ENCODE data around the gene CEACAM6. TPM values are rescaled to one million over a fixed set of nuclear protein-coding genes. Genes with fewer than 3 reads are reported as not detected.

Gene CEACAM6
- total RNA-seq (10 to 100 TPM in 1 of 7 donors, 1 to 10 TPM in 5, under 1 TPM in 1; 0.88 to 14.8 (median 2.4) TPM), polyA plus RNA-seq (under 1 TPM; 0.27 to 0.48 (median 0.45) TPM)
- long read RNA-seq, donor 1, partial matches to known transcripts: 0 of 1 reads
- long read RNA-seq, donor 1, other reads (novel, unspliced or antisense): 0 of 1 reads
- long read RNA-seq, donor 2: 0 reads

DNA sequence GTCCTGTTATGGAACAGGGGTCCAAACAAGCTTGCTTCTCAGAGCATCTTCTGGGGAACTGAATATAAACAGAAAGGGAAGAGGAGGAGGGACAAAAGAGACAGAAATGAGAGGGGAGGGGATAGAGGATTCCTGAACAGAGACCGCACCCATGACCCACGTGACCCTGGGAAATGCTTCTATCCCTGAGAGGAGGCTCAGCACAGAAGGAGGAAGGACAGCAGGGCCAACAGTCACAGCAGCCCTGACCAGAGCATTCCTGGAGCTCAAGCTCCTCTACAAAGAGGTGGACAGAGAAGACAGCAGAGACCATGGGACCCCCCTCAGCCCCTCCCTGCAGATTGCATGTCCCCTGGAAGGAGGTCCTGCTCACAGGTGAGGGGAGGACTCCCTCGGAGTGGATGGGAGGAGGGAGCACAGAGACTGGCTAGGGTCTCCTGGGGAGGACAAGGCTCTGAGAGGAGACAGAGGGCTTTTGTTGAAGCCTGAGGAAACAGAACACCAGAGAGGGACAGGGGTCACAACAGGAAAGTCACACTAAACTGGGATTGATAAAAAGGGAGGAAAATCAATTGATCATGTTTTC, at the start of gene CEACAM6:
Gene CEACAM6 (plus strand): TSS at position 203 of the 586 bp plus-strand sequence. CDS start 109 bp downstream, at position 312.
- no peak within 1 kb of the TSS for H3K4me3 ChIP-seq

DNA sequence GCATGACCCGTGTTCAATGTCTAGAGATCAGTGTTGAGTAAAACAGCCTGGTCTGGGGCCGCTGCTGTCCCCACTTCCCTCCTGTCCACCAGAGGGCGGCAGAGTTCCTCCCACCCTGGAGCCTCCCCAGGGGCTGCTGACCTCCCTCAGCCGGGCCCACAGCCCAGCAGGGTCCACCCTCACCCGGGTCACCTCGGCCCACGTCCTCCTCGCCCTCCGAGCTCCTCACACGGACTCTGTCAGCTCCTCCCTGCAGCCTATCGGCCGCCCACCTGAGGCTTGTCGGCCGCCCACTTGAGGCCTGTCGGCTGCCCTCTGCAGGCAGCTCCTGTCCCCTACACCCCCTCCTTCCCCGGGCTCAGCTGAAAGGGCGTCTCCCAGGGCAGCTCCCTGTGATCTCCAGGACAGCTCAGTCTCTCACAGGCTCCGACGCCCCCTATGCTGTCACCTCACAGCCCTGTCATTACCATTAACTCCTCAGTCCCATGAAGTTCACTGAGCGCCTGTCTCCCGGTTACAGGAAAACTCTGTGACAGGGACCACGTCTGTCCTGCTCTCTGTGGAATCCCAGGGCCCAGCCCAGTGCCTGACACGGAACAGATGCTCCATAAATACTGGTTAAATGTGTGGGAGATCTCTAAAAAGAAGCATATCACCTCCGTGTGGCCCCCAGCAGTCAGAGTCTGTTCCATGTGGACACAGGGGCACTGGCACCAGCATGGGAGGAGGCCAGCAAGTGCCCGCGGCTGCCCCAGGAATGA, 48.4 kb upstream of the CEACAM6 start:
- H3K27me3 ChIP-seq (replicated peaks in 1 of 7): peaks cover 0 to 77% (median 7%) of the 10 kb centered on the region in 7 donors
- peak overlapping the region in 2 of 8 donors; percentile 64 to 82 for H3K27ac ChIP-seq
- H3K4me1 ChIP-seq: peaks cover 0 to 10% (median 4%) of the 10 kb centered on the region in 6 donors
- no peak for TF ChIP-seq POLR2A (IDR thresholded peaks at IDR 0.05)
- TF ChIP-seq, protein P1, sequence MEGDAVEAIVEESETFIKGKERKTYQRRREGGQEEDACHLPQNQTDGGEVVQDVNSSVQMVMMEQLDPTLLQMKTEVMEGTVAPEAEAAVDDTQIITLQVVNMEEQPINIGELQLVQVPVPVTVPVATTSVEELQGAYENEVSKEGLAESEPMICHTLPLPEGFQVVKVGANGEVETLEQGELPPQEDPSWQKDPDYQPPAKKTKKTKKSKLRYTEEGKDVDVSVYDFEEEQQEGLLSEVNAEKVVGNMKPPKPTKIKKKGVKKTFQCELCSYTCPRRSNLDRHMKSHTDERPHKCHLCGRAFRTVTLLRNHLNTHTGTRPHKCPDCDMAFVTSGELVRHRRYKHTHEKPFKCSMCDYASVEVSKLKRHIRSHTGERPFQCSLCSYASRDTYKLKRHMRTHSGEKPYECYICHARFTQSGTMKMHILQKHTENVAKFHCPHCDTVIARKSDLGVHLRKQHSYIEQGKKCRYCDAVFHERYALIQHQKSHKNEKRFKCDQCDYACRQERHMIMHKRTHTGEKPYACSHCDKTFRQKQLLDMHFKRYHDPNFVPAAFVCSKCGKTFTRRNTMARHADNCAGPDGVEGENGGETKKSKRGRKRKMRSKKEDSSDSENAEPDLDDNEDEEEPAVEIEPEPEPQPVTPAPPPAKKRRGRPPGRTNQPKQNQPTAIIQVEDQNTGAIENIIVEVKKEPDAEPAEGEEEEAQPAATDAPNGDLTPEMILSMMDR (IDR thresholded peaks at IDR 0.05 in 8 of 11, conservative IDR thresholded peaks at IDR 0.05 in 3 of 11): peak; percentile 72 to 93 (median 82)
- peak in 1 of 3 donors; percentile 57 for TF ChIP-seq POLR2AphosphoS5 (IDR thresholded peaks at IDR 0.05)
- H3K36me3 ChIP-seq: no peaks in the 10 kb centered on the region
- DNase-seq: peak; percentile 90
- peak overlapping the region in 7 of 8 donors; percentile 18 to 65 (median 32) for H3K4me3 ChIP-seq
- intact Hi-C loops (cut with DNase I; ENCODE audit: low total_unique reads): no loop called here
- WGBS, 5 donors: 16 to 31% (median 16%) methylated on average over 12 to 26 of the region's 26 CpGs
- H3K9me3 ChIP-seq: no peaks in the 10 kb centered on the region

More for the DNA sequence above, at the start of gene CEACAM6:
- no peaks in the 10 kb centered on the region for H3K36me3 ChIP-seq
- TF ChIP-seq, protein P1 (IDR thresholded peaks at IDR 0.05 in 8 of 11, conservative IDR thresholded peaks at IDR 0.05 in 3 of 11): no peak
- TF ChIP-seq POLR2AphosphoS5 (IDR thresholded peaks at IDR 0.05): no peak
- no peak for TF ChIP-seq POLR2A (IDR thresholded peaks at IDR 0.05)
- H3K27me3 ChIP-seq (replicated peaks in 1 of 7): peaks cover 0 to 50% (median 0%) of the 10 kb centered on the region in 7 donors
- no peak for DNase-seq
- intact Hi-C loops (cut with DNase I; ENCODE audit: low total_unique reads): no loop called here
- 35 to 63% (median 44%) methylated on average over 3 of the region's 3 CpGs for WGBS, 5 donors
- H3K9me3 ChIP-seq: no peaks in the 10 kb centered on the region
- H3K4me1 ChIP-seq: peaks cover 0 to 52% (median 0%) of the 10 kb centered on the region in 6 donors
- peak within 1 kb of the TSS in 2 of 8 donors; percentile 23 to 53 for H3K27ac ChIP-seq

DNA sequence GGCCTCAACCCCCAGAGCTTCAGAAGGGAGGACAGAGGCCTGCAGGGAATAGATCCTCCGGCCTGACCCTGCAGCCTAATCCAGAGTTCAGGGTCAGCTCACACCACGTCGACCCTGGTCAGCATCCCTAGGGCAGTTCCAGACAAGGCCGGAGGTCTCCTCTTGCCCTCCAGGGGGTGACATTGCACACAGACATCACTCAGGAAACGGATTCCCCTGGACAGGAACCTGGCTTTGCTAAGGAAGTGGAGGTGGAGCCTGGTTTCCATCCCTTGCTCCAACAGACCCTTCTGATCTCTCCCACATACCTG, 47.9 kb upstream of the CEACAM6 start:
- TF ChIP-seq POLR2A (IDR thresholded peaks at IDR 0.05) (no peak), POLR2AphosphoS5 (IDR thresholded peaks at IDR 0.05) (no peak)
- TF ChIP-seq, protein P1 (IDR thresholded peaks at IDR 0.05 in 8 of 11, conservative IDR thresholded peaks at IDR 0.05 in 3 of 11): no peak
- Histone ChIP-seq H3K9me3 (no peaks in the 10 kb centered on the region), H3K27ac (no peak overlapping the region), H3K27me3 (replicated peaks in 1 of 7) (peaks cover 0 to 76% (median 7%) of the 10 kb centered on the region in 7 donors), H3K4me3 (no peak overlapping the region), H3K36me3 (no peaks in the 10 kb centered on the region), H3K4me1 (peaks cover 0 to 10% (median 4%) of the 10 kb centered on the region in 6 donors)
- DNase-seq: no peak
- 43 to 71% (median 51%) methylated on average over 1 to 5 of the region's 5 CpGs for WGBS, 5 donors
- intact Hi-C loops (cut with DNase I; ENCODE audit: low total_unique reads): no loop called here

Data from spleen (tissue), 13 donors.